Measurements from ENCODE around the gene FBXL7. TPM values are rescaled to one million over a fixed set of nuclear protein-coding genes. Genes with fewer than 3 reads are reported as not detected.

The FBXL7 gene
- total RNA-seq, 2 experiments from 2014 or later = not detected

DNA sequence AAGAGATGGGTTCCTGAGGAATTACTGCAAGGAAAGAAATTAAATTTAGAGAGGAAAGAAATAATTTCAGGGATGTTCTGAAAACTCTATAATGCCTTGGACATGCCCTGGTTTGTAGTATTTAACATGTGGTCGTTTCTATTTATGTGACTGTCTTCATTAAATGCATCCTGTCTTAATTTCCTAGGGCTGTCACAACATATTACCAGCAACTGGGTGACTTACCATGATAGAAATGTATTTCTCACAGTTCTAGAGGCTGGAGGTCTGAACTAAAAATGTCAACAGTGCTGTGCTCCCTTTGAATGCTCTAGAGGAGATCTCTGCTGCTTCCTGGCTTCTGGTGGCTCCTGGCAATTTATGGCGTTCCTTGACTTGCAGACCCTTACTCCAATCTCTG, 287.7 kb downstream of the FBXL7 start:
- Mint-ChIP-seq H3K27me3 (ENCODE audit: low read depth) (no peaks in the 10 kb centered on the region), H3K4me3 (no peak overlapping the region), H3K27ac (no peak overlapping the region), H3K4me1 (ENCODE audit: low read depth) (no peaks in the 10 kb centered on the region), H3K36me3 (ENCODE audit: low read depth) (no peaks in the 10 kb centered on the region), H3K9me3 (no peaks in the 10 kb centered on the region)
- DNase-seq = no peak
- CTCF ChIA-PET = interaction anchor here (0.7 kb wide), 1 partner anchor 253 kb away, joined by 3 read pairs; no protein-coding TSS in a partner anchor
- intact Hi-C loops (cut with micrococcal nuclease) = no loop called here

DNA sequence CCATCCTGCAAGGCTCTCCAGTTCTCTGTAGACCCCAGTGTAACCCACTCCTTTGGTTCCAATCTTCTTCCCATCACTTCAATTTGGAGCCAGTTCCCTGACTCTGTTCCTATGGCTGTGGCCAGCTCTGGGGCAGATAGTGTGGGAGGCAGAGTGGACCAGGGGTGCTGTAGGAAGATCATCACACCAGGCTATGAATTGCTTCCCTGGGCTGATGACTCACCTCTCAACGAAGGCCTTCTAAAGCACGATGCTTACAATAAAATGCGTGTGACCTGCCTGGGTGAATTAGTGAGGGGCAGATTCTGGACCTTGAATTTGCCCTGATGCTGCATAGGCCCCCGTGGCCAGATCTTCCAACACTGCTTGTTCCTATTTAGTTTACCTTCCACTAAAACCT, 289.7 kb downstream of the FBXL7 start:
- intact Hi-C loops (cut with micrococcal nuclease) = loop anchor here (10.0 kb wide), 1 partner anchor 685 kb away; no protein-coding TSS in a partner anchor
- Mint-ChIP-seq H3K4me3 (no peak overlapping the region), H3K27me3 (ENCODE audit: low read depth) (no peaks in the 10 kb centered on the region), H3K27ac (no peak overlapping the region), H3K4me1 (ENCODE audit: low read depth) (no peaks in the 10 kb centered on the region), H3K9me3 (no peaks in the 10 kb centered on the region), H3K36me3 (ENCODE audit: low read depth) (no peaks in the 10 kb centered on the region)
- CTCF ChIA-PET = no interaction called here
- no peak for DNase-seq

- intact Hi-C loops (cut with micrococcal nuclease) = loop anchor here (10.0 kb wide), 1 partner anchor 686 kb away; no protein-coding TSS in a partner anchor
These were observed 290.6 kb downstream of the FBXL7 start for GRCh38 chr5:15790446-15791018.

DNA sequence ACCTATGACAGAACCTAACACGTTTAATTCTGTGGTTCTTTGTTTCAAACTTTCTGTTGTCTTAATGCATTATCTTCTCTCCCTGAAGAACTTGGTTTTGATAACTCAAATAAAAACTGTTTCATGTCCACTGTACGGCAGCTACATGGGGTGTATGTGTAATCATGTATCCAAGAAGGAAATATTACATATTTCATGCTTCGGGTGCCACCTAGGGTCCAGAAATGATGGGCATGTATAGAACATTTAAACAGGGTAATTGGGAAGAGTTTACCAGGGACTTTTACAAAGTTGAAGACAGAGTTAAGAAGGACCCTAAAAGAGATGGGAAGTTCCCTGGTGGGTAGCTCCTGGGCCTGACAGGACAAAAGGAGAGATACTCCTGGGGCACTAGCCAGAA, 291.3 kb downstream of the FBXL7 start:
- intact Hi-C loops (cut with micrococcal nuclease) = loop anchor here (10.0 kb wide), 1 partner anchor 686 kb away; no protein-coding TSS in a partner anchor
- H3K4me1 Mint-ChIP-seq (ENCODE audit: low read depth) = no peaks in the 10 kb centered on the region
- no peak for DNase-seq
- H3K36me3 Mint-ChIP-seq (ENCODE audit: low read depth) = no peaks in the 10 kb centered on the region
- no peak overlapping the region for H3K27ac Mint-ChIP-seq
- no peaks in the 10 kb centered on the region for H3K9me3 Mint-ChIP-seq
- CTCF ChIA-PET = interaction anchor here (1.0 kb wide), 1 partner anchor 358 kb away, joined by 3 read pairs; no protein-coding TSS in a partner anchor
- no peak overlapping the region for H3K4me3 Mint-ChIP-seq
- H3K27me3 Mint-ChIP-seq (ENCODE audit: low read depth) = no peaks in the 10 kb centered on the region

More at GRCh38 chr5:15790446-15791018, 290.6 kb downstream of the FBXL7 start:
- H3K4me3 Mint-ChIP-seq = no peak overlapping the region
- no peak overlapping the region for H3K27ac Mint-ChIP-seq
- H3K27me3 Mint-ChIP-seq (ENCODE audit: low read depth) = no peaks in the 10 kb centered on the region
- H3K4me1 Mint-ChIP-seq (ENCODE audit: low read depth) = no peaks in the 10 kb centered on the region
- no peaks in the 10 kb centered on the region for H3K9me3 Mint-ChIP-seq
- CTCF ChIA-PET = interaction anchor here (1.0 kb wide), 1 partner anchor 357 kb away, joined by 3 read pairs; no protein-coding TSS in a partner anchor
- DNase-seq = no peak
- no peaks in the 10 kb centered on the region for H3K36me3 Mint-ChIP-seq (ENCODE audit: low read depth)

- intact Hi-C loops (cut with micrococcal nuclease) = loop anchor here (10.0 kb wide), 1 partner anchor 687 kb away; no protein-coding TSS in a partner anchor
- H3K4me1 Mint-ChIP-seq (ENCODE audit: low read depth) = no peaks in the 10 kb centered on the region
- no peak overlapping the region for H3K27ac Mint-ChIP-seq
- H3K36me3 Mint-ChIP-seq (ENCODE audit: low read depth) = no peaks in the 10 kb centered on the region
- CTCF ChIA-PET = no interaction called here
- no peak for DNase-seq
- no peaks in the 10 kb centered on the region for H3K9me3 Mint-ChIP-seq
- no peak overlapping the region for H3K4me3 Mint-ChIP-seq
- no peaks in the 10 kb centered on the region for H3K27me3 Mint-ChIP-seq (ENCODE audit: low read depth)
These were observed 291.9 kb downstream of the FBXL7 start for GRCh38 chr5:15791859-15792258.

DNA sequence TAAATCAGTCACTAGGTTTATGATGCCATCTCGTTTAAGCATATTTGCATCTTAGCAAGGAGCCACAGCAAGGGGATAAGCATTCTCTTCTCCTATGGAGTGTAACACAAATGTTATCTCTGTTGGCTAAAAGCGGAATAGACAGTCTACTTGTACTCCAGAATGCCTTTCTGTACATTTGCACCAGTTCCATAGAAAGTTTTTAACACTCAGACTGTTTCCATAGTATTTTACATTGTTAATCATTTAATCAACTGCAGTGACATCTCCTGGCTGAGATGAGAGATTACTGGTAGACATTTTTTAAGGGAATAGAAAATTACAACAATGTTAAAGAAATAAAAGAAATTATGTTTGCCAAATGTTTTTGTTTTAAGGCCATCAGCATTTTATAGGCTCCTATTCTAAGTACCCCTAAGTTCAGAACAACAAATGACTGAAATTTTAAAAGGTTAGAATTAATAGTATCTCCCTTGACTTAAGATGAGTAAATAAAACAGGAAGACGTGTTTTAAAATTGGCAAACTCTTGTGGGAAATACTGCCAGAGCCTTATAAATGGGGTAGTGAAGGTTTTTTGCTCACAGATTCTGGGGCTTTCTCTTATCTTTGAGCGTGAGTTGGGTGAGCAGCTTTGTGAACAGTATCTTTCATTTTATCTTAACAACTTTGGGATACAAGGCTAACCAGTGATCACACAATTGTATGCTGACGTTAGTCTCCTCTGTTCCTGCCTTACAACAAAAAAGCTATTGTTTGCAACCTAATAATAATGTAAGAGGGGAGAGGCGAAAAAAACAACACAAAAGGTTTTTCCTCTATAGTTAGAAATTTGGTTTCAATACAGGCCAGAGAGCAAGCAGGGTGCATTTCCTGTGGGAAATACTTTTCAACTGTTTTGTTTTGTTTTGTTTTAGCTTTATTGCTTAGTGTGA, 294.3 kb downstream of the FBXL7 start:
- no peaks in the 10 kb centered on the region for H3K4me1 Mint-ChIP-seq (ENCODE audit: low read depth)
- no peaks in the 10 kb centered on the region for H3K9me3 Mint-ChIP-seq
- no peaks in the 10 kb centered on the region for H3K36me3 Mint-ChIP-seq (ENCODE audit: low read depth)

DNA sequence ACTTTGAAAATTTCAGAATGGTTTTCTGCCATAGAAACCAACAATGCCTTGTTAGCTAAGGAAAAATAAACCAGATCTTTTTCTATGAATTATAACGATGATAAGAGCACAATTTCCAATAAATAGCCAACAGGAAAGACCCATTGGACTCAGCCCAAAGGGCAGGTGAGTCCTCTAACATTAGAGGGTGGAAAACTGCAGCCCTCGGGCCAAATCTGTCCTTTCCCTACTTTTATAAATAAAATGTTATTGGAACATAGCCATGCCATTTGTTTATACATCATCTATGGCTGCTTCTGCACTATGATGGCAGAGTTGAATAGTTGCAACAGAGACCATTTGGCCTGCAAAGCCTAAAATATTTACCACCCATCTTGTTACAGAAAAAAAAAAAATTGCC, 296.1 kb downstream of the FBXL7 start:
- no peaks in the 10 kb centered on the region for H3K4me1 Mint-ChIP-seq (ENCODE audit: low read depth)
- DNase-seq = no peak
- H3K27ac Mint-ChIP-seq = no peak overlapping the region
- no peaks in the 10 kb centered on the region for H3K27me3 Mint-ChIP-seq (ENCODE audit: low read depth)
- CTCF ChIA-PET = interaction anchor here (1.2 kb wide), 1 partner anchor 21 kb away, joined by 3 read pairs; no protein-coding TSS in a partner anchor
- no peak overlapping the region for H3K4me3 Mint-ChIP-seq
- intact Hi-C loops (cut with micrococcal nuclease) = loop anchor here (10.0 kb wide), 1 partner anchor 691 kb away; no protein-coding TSS in a partner anchor
- no peaks in the 10 kb centered on the region for H3K9me3 Mint-ChIP-seq
- H3K36me3 Mint-ChIP-seq (ENCODE audit: low read depth) = no peaks in the 10 kb centered on the region

More for the DNA sequence above, 294.3 kb downstream of the FBXL7 start:
- no peak for DNase-seq
- H3K4me3 Mint-ChIP-seq = no peak overlapping the region
- H3K27me3 Mint-ChIP-seq (ENCODE audit: low read depth) = no peaks in the 10 kb centered on the region
- intact Hi-C loops (cut with micrococcal nuclease) = loop anchor here (10.0 kb wide), 1 partner anchor 690 kb away; no protein-coding TSS in a partner anchor
- no peak overlapping the region for H3K27ac Mint-ChIP-seq
- CTCF ChIA-PET = no interaction called here

- H3K27me3 Mint-ChIP-seq (ENCODE audit: low read depth) = no peaks in the 10 kb centered on the region
- H3K27ac Mint-ChIP-seq = no peak overlapping the region
- H3K4me3 Mint-ChIP-seq = no peak overlapping the region
- no peaks in the 10 kb centered on the region for H3K4me1 Mint-ChIP-seq (ENCODE audit: low read depth)
- no peak for DNase-seq
- CTCF ChIA-PET = interaction anchor here (1.2 kb wide), 1 partner anchor 20 kb away, joined by 3 read pairs; no protein-coding TSS in a partner anchor
- H3K36me3 Mint-ChIP-seq (ENCODE audit: low read depth) = no peaks in the 10 kb centered on the region
- intact Hi-C loops (cut with micrococcal nuclease) = loop anchor here (10.0 kb wide), 1 partner anchor 692 kb away; no protein-coding TSS in a partner anchor
- no peaks in the 10 kb centered on the region for H3K9me3 Mint-ChIP-seq
These were observed 296.6 kb downstream of the FBXL7 start for GRCh38 chr5:15796557-15796956.

GRCh38 chr5:15797116-15797515, 297.1 kb downstream of the FBXL7 start:
- no peak overlapping the region for H3K27ac Mint-ChIP-seq
- CTCF ChIA-PET = interaction anchor here (1.2 kb wide), 1 partner anchor 20 kb away, joined by 3 read pairs; no protein-coding TSS in a partner anchor
- H3K36me3 Mint-ChIP-seq (ENCODE audit: low read depth) = no peaks in the 10 kb centered on the region
- H3K4me3 Mint-ChIP-seq = no peak overlapping the region
- H3K4me1 Mint-ChIP-seq (ENCODE audit: low read depth) = no peaks in the 10 kb centered on the region
- intact Hi-C loops (cut with micrococcal nuclease) = loop anchor here (10.0 kb wide), 1 partner anchor 692 kb away; no protein-coding TSS in a partner anchor
- H3K27me3 Mint-ChIP-seq (ENCODE audit: low read depth) = no peaks in the 10 kb centered on the region
- no peaks in the 10 kb centered on the region for H3K9me3 Mint-ChIP-seq
- DNase-seq = no peak

GRCh38 chr5:15798006-15798405, 298.0 kb downstream of the FBXL7 start:
- H3K4me3 Mint-ChIP-seq = no peak overlapping the region
- DNase-seq = no peak
- H3K9me3 Mint-ChIP-seq = peaks cover 2% of the 10 kb centered on the region
- H3K27ac Mint-ChIP-seq = no peak overlapping the region
- intact Hi-C loops (cut with micrococcal nuclease) = loop anchor here (10.0 kb wide), 1 partner anchor 693 kb away; no protein-coding TSS in a partner anchor
- H3K36me3 Mint-ChIP-seq (ENCODE audit: low read depth) = no peaks in the 10 kb centered on the region
- H3K4me1 Mint-ChIP-seq (ENCODE audit: low read depth) = no peaks in the 10 kb centered on the region
- no peaks in the 10 kb centered on the region for H3K27me3 Mint-ChIP-seq (ENCODE audit: low read depth)
- CTCF ChIA-PET = no interaction called here

GRCh38 chr5:15799014-15799413, 299.0 kb downstream of the FBXL7 start:
- H3K4me3 Mint-ChIP-seq = no peak overlapping the region
- no peak overlapping the region for H3K27ac Mint-ChIP-seq
- no peaks in the 10 kb centered on the region for H3K36me3 Mint-ChIP-seq (ENCODE audit: low read depth)
- peaks cover 4% of the 10 kb centered on the region for H3K9me3 Mint-ChIP-seq
- no peaks in the 10 kb centered on the region for H3K4me1 Mint-ChIP-seq (ENCODE audit: low read depth)
- CTCF ChIA-PET = no interaction called here
- DNase-seq = no peak
- intact Hi-C loops (cut with micrococcal nuclease) = loop anchor here (10.0 kb wide), 1 partner anchor 694 kb away; no protein-coding TSS in a partner anchor
- H3K27me3 Mint-ChIP-seq (ENCODE audit: low read depth) = no peaks in the 10 kb centered on the region

DNA sequence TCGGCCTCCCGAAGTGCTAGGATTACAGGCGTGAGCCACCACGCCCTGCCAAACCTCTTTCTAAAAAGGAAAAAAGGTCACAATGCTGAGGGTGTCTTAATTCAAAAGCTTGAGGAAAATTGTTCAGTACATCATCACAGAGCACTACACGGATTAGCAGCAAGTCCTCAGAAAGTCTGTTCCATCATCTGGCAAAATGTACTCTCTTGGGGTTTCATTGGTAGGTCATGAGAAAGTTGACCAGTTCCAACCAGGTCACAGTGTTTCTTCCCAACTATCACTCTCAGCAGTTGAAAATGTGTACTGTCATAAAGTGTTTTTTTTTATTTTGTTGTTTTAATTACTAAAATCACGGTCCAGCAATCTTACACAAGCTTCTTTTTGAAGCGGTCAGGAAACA, 299.6 kb downstream of the FBXL7 start:
- H3K36me3 Mint-ChIP-seq (ENCODE audit: low read depth) = no peaks in the 10 kb centered on the region
- H3K4me3 Mint-ChIP-seq = no peak overlapping the region
- CTCF ChIA-PET = interaction anchor here (0.6 kb wide), 1 partner anchor 55 kb away, joined by 3 read pairs; no protein-coding TSS in a partner anchor
- peaks cover 4% of the 10 kb centered on the region for H3K9me3 Mint-ChIP-seq
- no peak overlapping the region for H3K27ac Mint-ChIP-seq
- intact Hi-C loops (cut with micrococcal nuclease) = loop anchor here (10.0 kb wide), 1 partner anchor 695 kb away; no protein-coding TSS in a partner anchor
- H3K27me3 Mint-ChIP-seq (ENCODE audit: low read depth) = no peaks in the 10 kb centered on the region
- DNase-seq = no peak
- no peaks in the 10 kb centered on the region for H3K4me1 Mint-ChIP-seq (ENCODE audit: low read depth)
